ENCODE results near the gene SMR3B. TPM values are rescaled to one million over a fixed set of nuclear protein-coding genes. Genes with fewer than 3 reads are reported as not detected.

Gene SMR3B
- total and polyA plus RNA-seq, 2 of the 8 experiments (the other 6 are each of a cell fraction or from before 2014, with no cell fraction given), result not detected

DNA sequence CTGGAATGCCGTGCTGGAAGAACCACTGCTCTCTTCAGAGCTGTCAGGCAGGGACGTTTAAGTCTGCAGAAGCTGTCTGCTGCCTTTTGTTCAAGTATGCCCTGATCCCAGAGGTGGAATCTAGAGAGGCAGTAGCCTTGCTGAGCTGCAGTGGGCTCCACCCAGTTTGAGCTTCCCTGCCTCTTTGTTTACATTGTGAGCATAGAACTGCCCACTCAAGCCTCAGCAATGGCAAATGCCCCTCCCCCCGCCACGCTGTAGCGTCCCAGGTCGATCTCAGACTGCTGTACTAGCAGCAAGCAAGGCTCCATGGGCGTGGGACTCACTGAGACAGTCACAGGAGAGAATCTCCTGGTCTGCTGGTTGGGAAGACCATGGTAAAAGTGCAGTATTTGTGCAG is 54.3 kb downstream of the SMR3B start:
- peak overlapping the region; percentile 85; the same call in 1 of the 2 replicates for H2BK12ac ChIP-seq (ENCODE audit: low read depth, low read length)
- H3K18ac ChIP-seq (ENCODE audit: extremely low read depth, low read length), result no peak overlapping the region
- ChIA-PET CTCF (ENCODE audit: partially characterized antibody) (interaction anchor here (1.0 kb wide), 1 partner anchor 93 kb away, joined by 3 read pairs; no protein-coding TSS in a partner anchor), POLR2A (ENCODE audit: partially characterized antibody) (no interaction called here)
- H3K56ac ChIP-seq (replicated peaks; ENCODE audit: insufficient read length, low read depth, low read length), result no peak overlapping the region
- H2BK5ac ChIP-seq (ENCODE audit: low read depth, low read length), result no peak overlapping the region
- no peaks in the 10 kb centered on the region for H3K27me3 ChIP-seq (replicated peaks in 1 of 4; ENCODE audit: control insufficient read depth in 3 of 4, extremely low read depth in 1 of 4, insufficient read depth in 3 of 4, low read length in 3 of 4)
- no peak overlapping the region for H3K9ac ChIP-seq (replicated peaks in 1 of 4; ENCODE audit: extremely low read depth in 1 of 4, low read depth in 3 of 4, low read length in 3 of 4)
- H3K9me3 ChIP-seq (ENCODE audit: insufficient read depth in 2 of 2, low read depth in 1 of 2, low read length in 1 of 2), result no peaks in the 10 kb centered on the region
- no peak overlapping the region for H3K4ac ChIP-seq (replicated peaks; ENCODE audit: insufficient read length, low read depth, low read length)
- no peak overlapping the region for H3K27ac ChIP-seq (ENCODE audit: low read depth, low read length)
- peak overlapping the region; percentile 79; the same call in 1 of the 2 replicates for H4K8ac ChIP-seq (ENCODE audit: extremely low read depth, insufficient read depth, low read length)
- H2AK5ac ChIP-seq (ENCODE audit: low read depth, low read length), result no peak overlapping the region
- H2BK15ac ChIP-seq (ENCODE audit: low read length), result no peak overlapping the region
- no peak overlapping the region for H2BK20ac ChIP-seq (ENCODE audit: low read length)
- WGBS, 2 experiments (ENCODE audit: extremely low coverage in 1 of 2, insufficient coverage in 1 of 2, insufficient read length in 1 of 2, insufficient replicate concordance in 2 of 2, low coverage in 1 of 2, low lambda C conversion rate in 2 of 2, missing lambda C conversion rate in 1 of 2), result 81% methylated on average over 7 of the region's 7 CpGs; no CpG with 5 or more reads in 1 of the 2 experiments
- no peaks in the 10 kb centered on the region for H3K79me2 ChIP-seq (ENCODE audit: control insufficient read depth in 1 of 2, insufficient read depth in 2 of 2, low read length in 2 of 2)
- no peaks in the 10 kb centered on the region for H4K20me1 ChIP-seq (replicated peaks in 1 of 2; ENCODE audit: control insufficient read depth in 1 of 2, insufficient read depth in 2 of 2, low read length in 2 of 2)
- no peak for FAIRE-seq
- no peak overlapping the region for H3K4me3 ChIP-seq (ENCODE audit: extremely low read depth in 1 of 4, insufficient read depth in 2 of 4, low read depth in 3 of 4, low read length in 4 of 4)
- H3K4me2 ChIP-seq (ENCODE audit: insufficient read depth in 1 of 2, low read depth in 2 of 2, low read length in 2 of 2), result peak overlapping the region; percentile 14 to 45; a peak in 3 of 4 replicates
- peak overlapping the region; percentile 61 for H3K14ac ChIP-seq (ENCODE audit: insufficient read length)
- H3K4me1 ChIP-seq (replicated peaks in 1 of 4; ENCODE audit: control insufficient read depth in 3 of 4, insufficient read depth in 4 of 4, low read length in 3 of 4), result peaks cover 0 to 4% (median 0%) of the 10 kb centered on the region in 4 experiments; a peak in 2 of 7 replicates
- no peak for DNase-seq (ENCODE audit: low read depth in 1 of 2, low spot score in 2 of 2)
- no peaks in the 10 kb centered on the region for H3K36me3 ChIP-seq (ENCODE audit: control insufficient read depth in 2 of 4, insufficient read depth in 4 of 4, low read length in 3 of 4)
- H4K5ac ChIP-seq (ENCODE audit: insufficient read length, low read depth, low read length), result no peak overlapping the region
- TF ChIP-seq CHD2 (IDR thresholded peaks at IDR 0.05; ENCODE audit: low read length), result no peak
- TF ChIP-seq TBP (IDR thresholded peaks at IDR 0.05; ENCODE audit: low read depth, low read length), result no peak
- TF ChIP-seq JUN (IDR thresholded peaks at IDR 0.05; ENCODE audit: low read depth, low read length), result no peak
- no peak for TF ChIP-seq CREB1 (IDR thresholded peaks at IDR 0.05)
- no peak for TF ChIP-seq USF2 (IDR thresholded peaks at IDR 0.05; ENCODE audit: low read length)
- TF ChIP-seq EZH2 (IDR thresholded peaks at IDR 0.05; ENCODE audit: low read depth, low read length, severe bottlenecking), result no peak
- TF ChIP-seq RBBP5 (IDR thresholded peaks at IDR 0.05; ENCODE audit: borderline replicate concordance, low read depth, low read length), result no peak
- no peak for TF ChIP-seq GTF2F1 (IDR thresholded peaks at IDR 0.05; ENCODE audit: borderline replicate concordance, low read depth, low read length)
- TF ChIP-seq SP4 (IDR thresholded peaks at IDR 0.05; ENCODE audit: low read length), result no peak
- no peak for TF ChIP-seq CBX5 (IDR thresholded peaks at IDR 0.05; ENCODE audit: low read depth, low read length)
- no peak for TF ChIP-seq BRCA1 (IDR thresholded peaks at IDR 0.05; ENCODE audit: low read depth, low read length)
- H3K79me1 ChIP-seq (ENCODE audit: low read depth, low read length), result no peaks in the 10 kb centered on the region
- H3K23ac ChIP-seq (ENCODE audit: insufficient read length), result no peak overlapping the region
- no peak overlapping the region for H2BK120ac ChIP-seq (replicated peaks; ENCODE audit: low read depth, low read length)
- H4K91ac ChIP-seq (replicated peaks; ENCODE audit: insufficient read length, low read length), result no peak overlapping the region
- H2AFZ ChIP-seq (ENCODE audit: low read length), result peak overlapping the region; percentile 70
- no peaks in the 10 kb centered on the region for H3K23me2 ChIP-seq (ENCODE audit: low read depth, low read length)

All from H1 (cell line).